GM12891 (cell line): ENCODE data around the gene PRKCD.

Source experiments
- DNase-seq: peaks from one replicate; pipeline ENCODE4 v3.0.0; 2011; ENCODE audit warnings: low spot score; ENCODE audit not compliant: insufficient read length
- FAIRE-seq: peaks from 2 replicates; lab custom pipeline; 2011; peaks lifted over from hg19 to GRCh38; lab: Jason Lieb, UNC
- PAX5 ChIP-seq: IDR thresholded peaks from 2 replicates; pipeline ENCODE4 v1.6.1; 2011; ENCODE audit warnings: low read length, moderate library complexity, mild to moderate bottlenecking; ENCODE audit not compliant: insufficient read depth, severe bottlenecking
- POLR2A ChIP-seq: IDR thresholded peaks from 2 replicates; pipeline ENCODE4 v1.6.1; 2011; ENCODE audit warnings: low read depth, low read length, control low read depth
- POLR2AphosphoS5 ChIP-seq: IDR thresholded peaks from 2 replicates; pipeline ENCODE4 v1.6.1; 2011; ENCODE audit warnings: low read depth, low read length, control low read depth
- POU2F2 ChIP-seq: IDR thresholded peaks from 2 replicates; pipeline ENCODE4 v1.6.1; 2011; ENCODE audit warnings: low read depth, mild to moderate bottlenecking, control low read depth, low read length, moderate library complexity
- SPI1 ChIP-seq: IDR thresholded peaks from 2 replicates; pipeline ENCODE4 v1.6.1; 2011; ENCODE audit warnings: low read depth, low read length, control low read depth
- TAF1 ChIP-seq: IDR thresholded peaks from 2 replicates; pipeline ENCODE4 v1.6.1; 2011; ENCODE audit warnings: low read depth, low read length, control low read depth

The PRKCD gene

DNA sequence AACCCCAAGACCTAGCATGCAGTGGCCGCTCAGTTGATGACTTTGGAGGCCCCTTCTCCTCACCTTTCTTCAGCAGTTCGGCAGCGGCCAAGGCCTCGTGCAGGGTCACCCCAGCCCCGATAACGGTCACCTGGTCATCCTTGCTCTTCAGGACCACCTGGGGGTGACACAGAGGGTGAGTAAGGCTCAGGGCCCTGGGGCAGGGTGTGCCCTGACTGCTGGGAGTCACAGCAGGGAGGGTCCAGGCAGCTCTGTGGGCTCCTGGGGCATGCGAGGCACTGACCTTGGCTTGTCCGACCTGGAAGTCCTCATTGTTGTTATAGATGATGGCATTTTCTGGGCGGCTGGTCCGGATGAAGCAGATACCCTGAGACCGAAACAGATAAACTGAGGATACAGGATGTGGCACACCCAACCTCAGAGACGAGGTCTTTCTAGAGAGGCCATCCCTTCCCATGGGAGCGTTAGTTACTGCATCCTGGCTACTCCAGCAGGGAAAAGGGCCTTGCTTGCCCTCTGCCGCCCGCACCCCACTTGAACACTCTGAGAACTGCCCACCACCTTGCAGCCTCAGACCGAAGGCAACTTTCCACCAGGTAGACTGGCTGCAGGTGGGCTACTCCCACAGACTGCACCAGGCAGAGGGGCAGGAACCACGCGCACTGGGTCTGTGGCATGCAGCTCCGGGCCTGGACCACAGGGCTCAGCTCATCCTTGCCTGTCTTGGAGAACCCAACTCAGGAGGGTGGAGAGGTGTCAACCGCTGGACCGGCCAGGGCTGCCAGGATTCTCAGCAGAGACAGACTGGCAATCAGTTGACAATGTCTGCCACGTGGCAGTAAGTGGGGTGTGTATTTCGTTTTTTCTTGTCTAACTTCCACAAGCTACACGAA lies 67.2 kb downstream of the PRKCD start:
- FAIRE-seq, result no peak
- DNase-seq, result no peak
- TF ChIP-seq POU2F2, result no peak
- no peak for TF ChIP-seq POLR2A
- no peak for TF ChIP-seq SPI1
- TF ChIP-seq PAX5, result no peak
- no peak for TF ChIP-seq TAF1
- no peak for TF ChIP-seq POLR2AphosphoS5

DNA sequence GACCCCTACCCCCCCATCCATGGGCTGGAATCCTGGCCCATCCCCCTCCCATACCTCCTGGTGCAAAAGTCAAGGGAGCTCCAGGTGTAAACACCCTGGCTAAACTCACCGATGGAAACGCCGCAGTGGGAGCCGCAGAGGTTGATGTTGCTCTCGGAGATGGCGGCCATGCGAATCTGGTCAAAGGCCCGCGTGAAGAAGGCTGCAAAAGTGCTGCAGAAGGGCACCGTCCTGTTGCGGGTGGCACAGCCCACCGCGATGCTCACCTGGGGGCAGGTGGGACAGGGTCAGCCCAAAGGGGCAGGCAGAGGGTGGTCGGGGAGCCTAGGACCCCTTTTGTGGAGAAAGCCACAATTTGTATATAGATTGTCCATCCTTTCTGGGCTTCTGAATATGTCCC lies 68.2 kb downstream of the PRKCD start:
- TF ChIP-seq PAX5, result no peak
- no peak for TF ChIP-seq SPI1
- no peak for TF ChIP-seq POLR2A
- no peak for TF ChIP-seq POU2F2
- no peak for TF ChIP-seq POLR2AphosphoS5
- FAIRE-seq (no peak), DNase-seq (no peak)

DNA sequence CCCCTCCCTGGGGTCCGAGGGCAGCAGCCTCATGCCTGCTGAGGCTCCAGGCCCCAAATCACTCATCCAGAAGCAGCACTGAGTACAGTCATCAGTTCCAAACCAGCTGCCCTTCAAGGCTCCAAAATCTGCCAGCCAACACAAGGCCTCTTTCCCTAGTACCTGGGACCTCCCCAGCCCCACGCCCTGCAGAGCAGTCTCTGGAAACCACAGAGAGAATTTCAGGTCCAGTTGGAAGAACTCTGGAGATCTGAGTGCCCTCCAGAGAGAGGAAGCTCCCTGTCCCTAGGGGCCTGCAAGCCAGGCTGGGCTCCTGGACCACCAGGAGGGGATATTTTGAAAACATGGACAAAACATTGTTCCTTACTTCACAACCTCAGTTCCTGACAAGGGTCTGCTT lies 68.6 kb downstream of the PRKCD start:
- DNase-seq, result no peak
- FAIRE-seq, result no peak
- TF ChIP-seq TAF1 (no peak), POLR2A (no peak), PAX5 (no peak), POLR2AphosphoS5 (no peak), SPI1 (no peak), POU2F2 (no peak)

DNA sequence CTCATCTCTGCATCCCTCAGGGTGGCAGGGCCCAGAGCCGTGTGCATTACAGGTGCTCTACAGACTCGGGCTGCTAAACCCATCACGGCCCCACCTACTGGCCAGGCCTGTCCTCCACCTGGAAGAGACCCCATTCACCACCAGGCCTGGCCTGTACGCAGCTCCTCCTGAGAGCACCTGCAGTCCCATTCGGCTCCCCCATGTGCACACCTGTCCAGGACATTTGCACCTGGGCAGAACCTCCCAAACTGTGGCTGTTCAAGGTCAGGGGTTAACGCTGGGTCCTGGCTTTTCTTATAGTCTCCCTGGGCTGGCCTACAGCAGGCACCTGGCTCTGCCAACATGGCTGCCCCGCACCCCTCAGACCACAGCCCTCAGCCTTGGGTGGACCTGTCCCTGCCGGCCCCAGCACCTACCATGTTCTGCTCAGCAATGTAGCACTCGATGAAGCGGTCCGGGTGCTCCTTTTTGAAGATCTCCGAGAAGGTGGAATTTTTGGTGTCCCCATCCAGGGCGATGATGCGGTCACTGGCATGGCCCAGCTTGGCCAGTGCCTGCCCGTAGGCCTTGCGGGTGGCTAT lies 69.1 kb downstream of the PRKCD start:
- no peak for FAIRE-seq

DNA sequence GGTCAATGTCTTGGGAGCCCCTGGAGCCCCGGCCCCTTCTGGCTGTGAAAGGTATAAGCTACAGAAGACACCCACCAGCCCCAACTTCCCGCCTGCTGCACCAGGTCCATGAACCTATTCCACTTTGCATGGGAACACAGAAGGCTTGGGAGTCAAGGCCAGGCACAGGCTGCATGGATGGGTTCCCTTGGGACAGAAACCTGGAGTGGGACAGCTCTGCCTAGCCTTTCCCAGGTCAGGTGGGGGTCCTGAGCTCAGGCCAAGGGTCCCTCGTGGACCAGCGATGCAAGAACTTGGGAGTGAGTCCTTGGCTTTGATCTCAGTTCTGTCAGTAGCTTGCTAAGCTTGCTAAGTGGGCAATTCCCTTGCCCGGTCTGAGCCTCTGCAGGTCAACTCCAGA lies 69.8 kb downstream of the PRKCD start:
- no peak for FAIRE-seq
- no peak for DNase-seq
- TF ChIP-seq POU2F2, result no peak

More for the DNA sequence above, 69.1 kb downstream of the PRKCD start:
- no peak for DNase-seq
- TF ChIP-seq PAX5, result no peak
- no peak for TF ChIP-seq POU2F2
- no peak for TF ChIP-seq POLR2A
- TF ChIP-seq SPI1, result no peak
- no peak for TF ChIP-seq TAF1
- no peak for TF ChIP-seq POLR2AphosphoS5

DNA sequence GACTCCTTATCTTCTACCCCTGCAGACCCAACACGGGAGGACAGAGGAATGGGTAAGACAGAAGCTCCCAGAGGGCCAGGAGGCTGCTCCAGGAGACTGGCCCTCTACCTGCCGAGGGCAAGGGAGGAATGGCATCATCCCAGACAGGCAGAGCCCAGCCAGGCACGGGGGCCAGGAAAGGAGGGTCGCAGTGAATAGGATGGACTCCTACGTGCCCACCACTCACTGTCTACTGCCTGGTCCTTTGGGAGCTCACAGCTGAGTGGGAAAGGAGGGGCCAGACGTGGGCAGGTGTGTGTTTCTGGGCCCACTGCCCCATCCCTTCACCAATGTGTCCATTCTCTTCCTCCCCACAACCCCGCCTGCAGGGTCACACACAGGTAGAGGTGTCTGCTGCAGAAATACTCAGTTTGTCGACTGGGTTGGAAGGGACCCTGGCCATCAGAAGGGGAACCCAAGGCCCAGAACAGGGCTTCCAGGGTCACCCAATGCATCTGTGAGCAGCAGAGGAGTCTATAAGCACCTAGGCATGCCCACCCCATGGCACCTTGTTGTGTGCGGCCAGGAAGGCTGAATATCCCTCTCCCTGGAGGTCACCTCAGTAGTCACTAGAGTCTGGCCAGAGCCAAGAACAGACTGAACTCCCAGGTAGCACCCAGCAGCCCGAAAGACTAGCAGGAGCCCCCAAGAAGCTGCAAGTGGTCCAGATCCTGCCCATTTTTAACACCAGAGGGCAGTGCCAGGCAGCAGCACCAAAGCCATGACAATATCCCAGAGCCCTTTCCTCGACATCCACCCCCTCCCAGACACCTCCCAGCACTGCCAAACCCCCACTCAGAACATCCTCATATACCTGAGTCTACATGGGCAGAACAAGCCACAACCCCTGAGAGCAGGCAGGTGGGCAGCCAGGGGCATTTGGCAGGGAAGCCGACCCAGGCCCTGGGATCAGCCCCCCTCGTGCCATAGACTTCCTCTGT lies 70.8 kb downstream of the PRKCD start:
- DNase-seq (no peak), FAIRE-seq (no peak)
- TF ChIP-seq POU2F2, result 0 out of 2 replicates have a peak, but pooled peaks have one; percentile 9
- 0 out of 2 replicates have a peak, but pooled peaks have one; percentile 26 for TF ChIP-seq POLR2A
- no peak for TF ChIP-seq SPI1
- peak; percentile 36; the same call in 1 of the 2 replicates for TF ChIP-seq POLR2AphosphoS5

DNA sequence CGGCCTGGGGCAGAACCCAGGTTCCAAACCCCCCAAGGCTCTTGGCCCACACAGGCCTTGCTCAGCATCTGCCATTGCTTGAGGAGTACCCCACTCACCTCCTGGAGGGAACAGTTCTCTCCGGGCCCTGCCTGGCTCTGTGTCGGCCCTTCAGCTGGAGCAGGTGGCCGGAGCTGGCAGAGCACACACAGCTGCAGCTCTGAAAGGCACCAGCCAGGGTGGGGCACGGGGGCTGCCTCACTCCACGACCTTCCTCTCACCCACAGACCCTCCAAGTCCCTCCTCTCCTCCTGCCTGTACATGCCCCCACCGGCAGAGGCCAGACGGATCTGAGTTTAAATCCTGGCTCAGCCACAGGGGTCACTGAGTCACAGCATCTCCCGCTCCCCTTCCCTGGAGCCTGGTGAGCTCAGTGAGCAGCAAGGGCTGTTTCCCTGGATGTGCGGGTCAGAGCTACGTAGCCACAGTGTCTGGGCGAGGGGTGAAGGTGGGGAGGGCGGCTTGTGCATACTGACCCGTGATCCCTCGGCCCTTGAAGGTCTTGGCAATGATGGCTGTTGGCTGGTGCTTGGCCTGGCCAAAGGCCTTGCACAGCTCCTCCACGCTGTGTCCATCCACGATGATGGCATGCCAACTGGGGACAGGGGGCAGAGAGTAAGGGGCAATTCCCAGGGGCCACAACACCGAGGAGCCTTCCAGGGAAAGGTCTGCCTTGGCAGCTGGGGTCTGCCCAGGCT lies 71.8 kb downstream of the PRKCD start:
- TF ChIP-seq POU2F2, result no peak
- TF ChIP-seq TAF1, result no peak
- peak; percentile 51; the same call in 1 of the 2 replicates for TF ChIP-seq POLR2AphosphoS5
- FAIRE-seq (no peak), DNase-seq (no peak)

DNA sequence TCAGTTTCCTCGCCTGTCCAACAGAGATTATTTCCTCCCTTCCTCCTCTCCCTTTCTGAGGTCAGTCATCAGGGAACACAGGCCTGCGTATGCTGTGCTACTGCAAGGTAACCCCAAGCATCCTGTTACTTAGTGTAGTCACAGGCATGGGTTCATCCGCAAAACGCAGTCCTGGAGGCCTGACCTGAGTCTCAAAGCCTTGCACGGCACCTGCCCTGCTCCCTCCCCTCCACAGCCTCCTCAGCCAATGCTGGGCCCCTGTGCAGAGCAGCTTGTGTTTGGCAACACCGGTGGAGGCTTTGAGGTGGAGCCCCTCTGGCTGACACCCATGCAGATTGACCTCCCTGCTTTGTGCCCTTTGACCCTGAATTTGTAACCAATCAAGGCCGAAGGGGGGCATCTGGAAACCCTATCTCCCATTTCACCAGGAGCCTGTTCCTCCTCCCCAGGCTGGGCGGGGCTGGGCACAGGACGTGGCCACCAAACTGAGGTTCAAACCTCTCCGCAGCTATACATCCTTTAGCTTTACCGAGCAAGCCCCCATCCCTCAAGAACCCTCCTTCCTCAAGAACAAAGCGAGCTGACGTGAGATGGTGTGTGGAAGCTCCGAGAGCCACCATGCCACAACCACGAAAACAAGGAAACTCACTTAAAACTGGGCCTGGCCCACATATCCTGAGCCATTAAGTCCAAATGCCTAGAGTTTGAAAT lies 73.3 kb downstream of the PRKCD start:
- FAIRE-seq (no peak), DNase-seq (no peak)

More for the DNA sequence above, 73.3 kb downstream of the PRKCD start:
- TF ChIP-seq POLR2A (no peak), SPI1 (no peak), PAX5 (no peak), POU2F2 (no peak), POLR2AphosphoS5 (0 out of 2 replicates have a peak, but pooled peaks have one; percentile 35), TAF1 (no peak)
